SU-DHL-6 (cell line): ENCODE data around the gene GALNT12.

Source experiments
- H2AFZ ChIP-seq: fragments of 200-600 bp; sonication (generic); 2 replicates; pipeline ENCODE4 v1.6.1; 2014; ENCODE audit warnings: low read depth, mild to moderate bottlenecking, moderate library complexity, mixed read lengths, antibody characterized with exemption, low read length; ENCODE audit not compliant: severe bottlenecking
- H3F3A ChIP-seq: fragments of 200-600 bp; shearing (Covaris generic); 2 replicates; pipeline ENCODE4 v1.6.0; 2016; ENCODE audit warnings: antibody characterized with exemption, mild to moderate bottlenecking; ENCODE audit not compliant: insufficient read depth
- H3K27ac ChIP-seq: fragments of 200-600 bp; sonication (generic); 2 replicates; pipeline ENCODE4 v1.5.1; 2016; ENCODE audit warnings: low read depth, mild to moderate bottlenecking, low read length, moderate library complexity, mixed read lengths
- H3K27me3 ChIP-seq: fragments of 200-600 bp; sonication (generic), shearing (Covaris generic); 2 replicates; pipeline ENCODE4 v1.6.0; 2014; ENCODE audit warnings: mild to moderate bottlenecking, low read length
- H3K36me3 ChIP-seq: fragments of 200-600 bp; sonication (generic); 2 replicates; pipeline ENCODE4 v1.6.1; 2014; ENCODE audit warnings: mild to moderate bottlenecking, low read length, mixed read lengths
- H3K4me2 ChIP-seq: fragments of 300-600, 200-600 bp; shearing (Covaris generic), sonication (generic); 2 replicates; pipeline ENCODE4 v1.6.0; 2014; ENCODE audit warnings: low read length, low read depth, mild to moderate bottlenecking; ENCODE audit not compliant: poor library complexity, severe bottlenecking
- H3K4me3 ChIP-seq: fragments of 200-600 bp; sonication (generic); 2 replicates; pipeline ENCODE4 v1.5.1; 2014; ENCODE audit warnings: antibody characterized with exemption, low read length, mild to moderate bottlenecking, mixed read lengths; ENCODE audit not compliant: insufficient read depth, poor library complexity, severe bottlenecking
- H3K79me2 ChIP-seq: fragments of 200-600 bp; sonication (generic); 2 replicates; pipeline ENCODE4 v1.6.1; 2014; ENCODE audit warnings: mild to moderate bottlenecking, low read length, moderate library complexity; ENCODE audit not compliant: insufficient read depth
- H3K9ac ChIP-seq: fragments of 200-600 bp; sonication (generic); 2 replicates; pipeline ENCODE4 v1.7.0; 2014; ENCODE audit warnings: mild to moderate bottlenecking, low read length
- H3K9me2 ChIP-seq: fragments of 200-600 bp; sonication (generic); replicated peaks from 2 replicates; pipeline ENCODE4 v1.6.1; 2014; ENCODE audit warnings: low read length; ENCODE audit not compliant: insufficient read depth
- H3K9me3 ChIP-seq: fragments of 200-600 bp; sonication (generic); 2 replicates; pipeline ENCODE4 v1.6.1; 2014; ENCODE audit warnings: low read length, mixed read lengths; ENCODE audit not compliant: insufficient read depth
- H4K20me1 ChIP-seq: fragments of 200-600 bp; sonication (generic); 2 replicates; pipeline ENCODE4 v1.6.1; 2014; ENCODE audit warnings: low read depth, mild to moderate bottlenecking, antibody characterized with exemption, low read length, moderate library complexity, mixed read lengths
- EZH2phosphoT487 ChIP-seq: fragments of 200-600 bp; sonication (generic), shearing (Covaris generic); conservative IDR thresholded peaks from 2 replicates; pipeline ENCODE4 v1.6.1; 2018; ENCODE audit warnings: mild to moderate bottlenecking, antibody characterized with exemption, low read length, moderate library complexity, mixed read lengths
- TF ChIP-seq, protein P1 (sequence below): fragments of 200-600 bp; sonication (generic); IDR thresholded peaks from one replicate; pipeline ENCODE4 v1.5.1; 2017; ENCODE audit warnings: antibody characterized with exemption, mild to moderate bottlenecking, low read length, moderate library complexity; ENCODE audit not compliant: insufficient read depth, poor library complexity, severe bottlenecking

Gene GALNT12

GRCh38 chr9:98805506-98806272 lies 1.8 kb upstream of the GALNT12 start:
- no peaks in the 10 kb centered on the region for H3K36me3 ChIP-seq
- H3F3A ChIP-seq = no peaks in the 10 kb centered on the region; the same call in 1 of the 2 replicates
- H3K4me2 ChIP-seq = no peak overlapping the region
- H3K9ac ChIP-seq = no peak overlapping the region
- no peak overlapping the region for H3K27ac ChIP-seq
- H3K9me2 ChIP-seq = no peaks in the 10 kb centered on the region
- no peak overlapping the region for H3K4me3 ChIP-seq
- no peak overlapping the region for H2AFZ ChIP-seq
- H3K79me2 ChIP-seq = no peaks in the 10 kb centered on the region
- H4K20me1 ChIP-seq = no peaks in the 10 kb centered on the region
- no peaks in the 10 kb centered on the region for H3K27me3 ChIP-seq
- no peaks in the 10 kb centered on the region for H3K9me3 ChIP-seq
- TF ChIP-seq EZH2phosphoT487 = no peak
- TF ChIP-seq, protein P1, sequence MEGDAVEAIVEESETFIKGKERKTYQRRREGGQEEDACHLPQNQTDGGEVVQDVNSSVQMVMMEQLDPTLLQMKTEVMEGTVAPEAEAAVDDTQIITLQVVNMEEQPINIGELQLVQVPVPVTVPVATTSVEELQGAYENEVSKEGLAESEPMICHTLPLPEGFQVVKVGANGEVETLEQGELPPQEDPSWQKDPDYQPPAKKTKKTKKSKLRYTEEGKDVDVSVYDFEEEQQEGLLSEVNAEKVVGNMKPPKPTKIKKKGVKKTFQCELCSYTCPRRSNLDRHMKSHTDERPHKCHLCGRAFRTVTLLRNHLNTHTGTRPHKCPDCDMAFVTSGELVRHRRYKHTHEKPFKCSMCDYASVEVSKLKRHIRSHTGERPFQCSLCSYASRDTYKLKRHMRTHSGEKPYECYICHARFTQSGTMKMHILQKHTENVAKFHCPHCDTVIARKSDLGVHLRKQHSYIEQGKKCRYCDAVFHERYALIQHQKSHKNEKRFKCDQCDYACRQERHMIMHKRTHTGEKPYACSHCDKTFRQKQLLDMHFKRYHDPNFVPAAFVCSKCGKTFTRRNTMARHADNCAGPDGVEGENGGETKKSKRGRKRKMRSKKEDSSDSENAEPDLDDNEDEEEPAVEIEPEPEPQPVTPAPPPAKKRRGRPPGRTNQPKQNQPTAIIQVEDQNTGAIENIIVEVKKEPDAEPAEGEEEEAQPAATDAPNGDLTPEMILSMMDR = no peak

DNA sequence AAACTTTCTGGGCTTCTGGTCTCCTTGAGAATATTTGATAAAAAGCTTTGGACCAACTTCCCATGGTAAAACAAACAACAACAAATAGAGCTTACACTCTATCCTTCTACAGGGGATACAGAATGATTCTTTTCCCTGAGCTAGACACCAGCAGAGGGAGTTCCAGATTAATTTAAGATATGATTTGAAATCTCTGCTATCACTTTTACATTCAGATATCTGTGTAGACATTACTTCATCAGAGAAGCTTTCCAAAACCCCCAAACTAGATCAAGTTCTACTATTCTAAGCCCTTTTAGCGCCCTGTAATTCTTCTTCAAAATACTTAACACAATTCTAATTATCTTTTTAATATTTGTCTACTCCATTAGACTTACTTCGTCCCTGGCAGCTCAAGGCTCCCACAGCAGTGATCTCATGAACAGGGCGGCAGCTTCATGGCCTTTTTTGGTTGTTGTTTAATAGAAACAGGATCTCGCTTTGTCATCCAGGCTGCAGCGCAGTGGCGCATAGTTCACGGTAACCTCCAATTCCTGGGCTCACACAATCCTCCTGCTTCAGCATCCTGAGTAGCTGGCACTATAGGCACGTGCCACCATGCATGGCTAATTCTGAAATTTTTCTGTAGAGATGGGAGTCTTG lies 955 bp upstream of the GALNT12 start:
- Histone ChIP-seq H2AFZ (peak overlapping the region; percentile 88), H3K9ac (0 out of 2 replicates have a peak overlapping the region, but pooled peaks have one; percentile 64), H3K27me3 (no peaks in the 10 kb centered on the region), H3K79me2 (no peaks in the 10 kb centered on the region), H3K4me3 (no peak overlapping the region), H3K9me2 (no peaks in the 10 kb centered on the region), H4K20me1 (no peaks in the 10 kb centered on the region), H3K9me3 (no peaks in the 10 kb centered on the region), H3F3A (no peaks in the 10 kb centered on the region; the same call in 1 of the 2 replicates), H3K27ac (no peak overlapping the region), H3K4me2 (peak overlapping the region; percentile 96), H3K36me3 (no peaks in the 10 kb centered on the region)
- TF ChIP-seq, protein P1 = no peak
- no peak for TF ChIP-seq EZH2phosphoT487

- H2AFZ ChIP-seq = peak overlapping the region; percentile 79
- no peaks in the 10 kb centered on the region for H3K36me3 ChIP-seq
- H3K27ac ChIP-seq = no peak overlapping the region
- peak overlapping the region; percentile 82 for H3K4me3 ChIP-seq
- no peaks in the 10 kb centered on the region for H4K20me1 ChIP-seq
- H3F3A ChIP-seq = no peaks in the 10 kb centered on the region; the same call in 1 of the 2 replicates
- peak overlapping the region; percentile 64 for H3K9ac ChIP-seq
- TF ChIP-seq, protein P1 = no peak
- no peak for TF ChIP-seq EZH2phosphoT487
- peak overlapping the region; percentile 96 for H3K4me2 ChIP-seq
- no peaks in the 10 kb centered on the region for H3K9me2 ChIP-seq
- peaks cover 3% of the 10 kb centered on the region; the same call in 1 of the 2 replicates for H3K9me3 ChIP-seq
- H3K79me2 ChIP-seq = no peaks in the 10 kb centered on the region
- H3K27me3 ChIP-seq = no peaks in the 10 kb centered on the region
Measured at GRCh38 chr9:98807814-98808195, 335 bp downstream of the GALNT12 start.
